Measurements from ENCODE around the gene BMP6.

BMP6 gene

DNA sequence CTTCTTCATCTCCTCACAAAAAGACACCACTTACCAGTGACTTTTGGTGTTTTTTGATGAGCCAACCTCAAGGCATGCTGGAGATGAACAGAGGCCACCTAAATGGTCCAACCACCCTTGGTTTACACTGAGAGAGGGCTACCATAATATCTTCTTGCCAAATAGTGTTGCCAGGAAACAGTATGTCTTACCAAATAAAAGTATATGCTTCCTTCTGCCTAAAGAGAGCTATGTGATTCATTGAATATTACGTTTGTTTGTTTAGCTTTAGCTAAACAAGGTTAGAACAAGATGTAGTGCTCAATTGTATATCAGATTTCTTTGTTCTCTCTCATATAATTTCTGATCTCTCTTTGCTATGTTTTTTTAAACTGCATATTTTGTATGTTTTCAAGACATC is 40.6 kb upstream of the BMP6 start:
- TF ChIP-seq CTCF (IDR thresholded peaks at IDR 0.05; ENCODE audit: low read depth, low read length, missing control alignments), result no peak
- DNase-seq (ENCODE audit: extremely low read depth, low read depth), result no peak
- H3K4me3 ChIP-seq (replicated peaks; ENCODE audit: low read depth, low read length), result no peak overlapping the region

GRCh38 chr6:7687145-7688111 is 38.5 kb upstream of the BMP6 start:
- no peak for DNase-seq (ENCODE audit: extremely low read depth, low read depth)
- no peak for TF ChIP-seq CTCF (IDR thresholded peaks at IDR 0.05; ENCODE audit: low read depth, low read length, missing control alignments)
- H3K4me3 ChIP-seq (replicated peaks; ENCODE audit: low read depth, low read length), result no peak overlapping the region

- DNase-seq (ENCODE audit: extremely low read depth, low read depth), result no peak
These were observed 34.9 kb upstream of the BMP6 start for GRCh38 chr6:7691021-7691420.

DNA sequence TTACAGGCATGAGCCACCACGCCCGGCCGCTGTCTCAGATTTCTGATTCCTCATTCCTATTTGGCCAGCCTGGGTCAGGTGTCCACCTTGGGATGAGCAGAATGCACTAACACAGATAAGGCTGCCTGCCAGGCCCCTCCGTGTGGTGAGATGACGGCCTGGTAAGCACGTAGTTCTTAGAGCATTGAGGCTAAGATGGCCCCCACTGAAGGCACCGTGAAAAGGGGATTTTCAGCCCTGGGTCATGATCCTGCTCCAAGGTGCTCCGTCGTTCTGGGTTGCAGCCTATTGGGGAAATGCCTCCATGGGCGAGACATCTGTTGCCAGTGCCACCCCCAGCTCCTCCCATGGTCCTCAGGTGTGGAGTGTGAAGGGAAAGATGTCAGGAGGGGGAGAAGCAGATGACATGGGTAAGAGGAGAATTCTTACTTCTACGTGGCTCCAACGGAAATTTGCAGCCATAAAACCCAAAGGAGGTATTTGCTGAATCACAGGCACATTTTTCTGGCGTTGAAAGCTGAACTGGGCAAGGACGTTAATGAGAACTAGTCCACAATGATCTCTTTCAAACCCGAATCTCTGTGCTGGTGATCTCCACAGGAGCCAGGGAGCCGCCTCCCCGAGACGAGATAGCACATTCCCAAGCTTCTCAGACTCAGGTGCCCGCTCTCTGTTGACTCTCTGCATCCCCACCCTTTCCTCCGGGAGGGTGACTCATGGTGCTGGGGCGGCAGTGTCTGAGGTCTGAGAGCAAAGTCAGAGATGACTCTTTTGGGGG is 34.0 kb upstream of the BMP6 start:
- TF ChIP-seq CTCF (IDR thresholded peaks at IDR 0.05; ENCODE audit: low read depth, low read length, missing control alignments), result no peak
- H3K4me3 ChIP-seq (replicated peaks; ENCODE audit: low read depth, low read length), result no peak overlapping the region
- no peak for DNase-seq (ENCODE audit: extremely low read depth, low read depth)

More at GRCh38 chr6:7691021-7691420, 34.9 kb upstream of the BMP6 start:
- H3K4me3 ChIP-seq (replicated peaks; ENCODE audit: low read depth, low read length), result no peak overlapping the region
- no peak for TF ChIP-seq CTCF (IDR thresholded peaks at IDR 0.05; ENCODE audit: low read depth, low read length, missing control alignments)

- no peak overlapping the region for H3K4me3 ChIP-seq (replicated peaks; ENCODE audit: low read depth, low read length)
- no peak for DNase-seq (ENCODE audit: extremely low read depth, low read depth)
- no peak for TF ChIP-seq CTCF (IDR thresholded peaks at IDR 0.05; ENCODE audit: low read depth, low read length, missing control alignments)
These were observed 33.5 kb upstream of the BMP6 start for GRCh38 chr6:7692453-7692784.

- DNase-seq (ENCODE audit: extremely low read depth, low read depth), result no peak
- no peak for TF ChIP-seq CTCF (IDR thresholded peaks at IDR 0.05; ENCODE audit: low read depth, low read length, missing control alignments)
- H3K4me3 ChIP-seq (replicated peaks; ENCODE audit: low read depth, low read length), result no peak overlapping the region
These were observed 32.1 kb upstream of the BMP6 start for GRCh38 chr6:7693827-7694226.
